ENCODE measurements around the gene GCN1.

The GCN1 gene

GRCh38 chr12:120136093-120136770, 58.3 kb downstream of the GCN1 start:
- DNase-seq, result no peak

- DNase-seq, result no peak
These were observed 60.1 kb downstream of the GCN1 start for GRCh38 chr12:120134307-120134980.

GRCh38 chr12:120132863-120133385, 61.6 kb downstream of the GCN1 start:
- no peak for DNase-seq

- DNase-seq, result no peak
These were observed 62.3 kb downstream of the GCN1 start for GRCh38 chr12:120132054-120132836.

GRCh38 chr12:120131116-120131515, 63.4 kb downstream of the GCN1 start:
- no peak for DNase-seq

- no peak for DNase-seq
These were observed 64.5 kb downstream of the GCN1 start for GRCh38 chr12:120130011-120130410.

- no peak for DNase-seq
These were observed 67.9 kb downstream of the GCN1 start for GRCh38 chr12:120126635-120127005.

GRCh38 chr12:120125792-120126634, 68.5 kb downstream of the GCN1 start:
- no peak for DNase-seq

- DNase-seq, result no peak
These were observed 69.5 kb downstream of the GCN1 start for GRCh38 chr12:120125029-120125428.

- no peak for DNase-seq
These were observed 72.7 kb downstream of the GCN1 start for GRCh38 chr12:120121766-120122293.

- no peak for DNase-seq
These were observed 73.2 kb downstream of the GCN1 start for GRCh38 chr12:120121343-120121742.

- no peak for DNase-seq
These were observed 75.1 kb downstream of the GCN1 start for GRCh38 chr12:120119271-120119973.

- no peak for DNase-seq
These were observed 76.0 kb downstream of the GCN1 start for GRCh38 chr12:120118321-120119061.

- DNase-seq, result no peak
These were observed 76.6 kb downstream of the GCN1 start for GRCh38 chr12:120117961-120118320.

- peak; percentile 99 for DNase-seq
These were observed 77.5 kb downstream of the GCN1 start for GRCh38 chr12:120116792-120117651.

- no peak for DNase-seq
These were observed 78.1 kb downstream of the GCN1 start, which contains the start of gene RAB35 for GRCh38 chr12:120116441-120116791. RAB35 (minus strand) TSS chr12:120116753; CDS start chr12:120116650, 103 bp downstream.

- DNase-seq, result no peak
These were observed 78.6 kb downstream of the GCN1 start for GRCh38 chr12:120115692-120116440.

- DNase-seq, result no peak
These were observed 79.4 kb downstream of the GCN1 start for GRCh38 chr12:120115066-120115465.

All from activated T-cell treated with anti-CD3 and anti-CD28 coated beads, Interleukin-2, amount 50 U/mL, for 1 hour (primary cell).